Measurements from ENCODE around the gene TIGD3.

The TIGD3 gene

GRCh38 chr11:65399845-65400244, 45.3 kb downstream of the TIGD3 start:
- no peak for TF ChIP-seq CTCF (conservative IDR thresholded peaks at IDR 0.05)
- no peak overlapping the region for H3K27ac ChIP-seq

- no peak overlapping the region for H3K27ac ChIP-seq
- TF ChIP-seq CTCF (conservative IDR thresholded peaks at IDR 0.05): no peak
Observed at GRCh38 chr11:65400307-65401072, 45.9 kb downstream of the TIGD3 start.

- TF ChIP-seq CTCF (conservative IDR thresholded peaks at IDR 0.05): no peak
- H3K27ac ChIP-seq: no peak overlapping the region
Observed at GRCh38 chr11:65401073-65401802, 46.7 kb downstream of the TIGD3 start.

GRCh38 chr11:65401803-65402248, 47.3 kb downstream of the TIGD3 start:
- no peak for TF ChIP-seq CTCF (conservative IDR thresholded peaks at IDR 0.05)
- H3K27ac ChIP-seq: no peak overlapping the region

GRCh38 chr11:65402790-65403189, 48.2 kb downstream of the TIGD3 start:
- no peak for TF ChIP-seq CTCF (conservative IDR thresholded peaks at IDR 0.05)
- H3K27ac ChIP-seq: no peak overlapping the region

- no peak for TF ChIP-seq CTCF (conservative IDR thresholded peaks at IDR 0.05)
- no peak overlapping the region for H3K27ac ChIP-seq
Observed at GRCh38 chr11:65403607-65404121, 49.1 kb downstream of the TIGD3 start.

- no peak for TF ChIP-seq CTCF (conservative IDR thresholded peaks at IDR 0.05)
- H3K27ac ChIP-seq: no peak overlapping the region
Observed at GRCh38 chr11:65404210-65404609, 49.7 kb downstream of the TIGD3 start.
